Panc1 (cell line): ENCODE results near the gene TNFSF12. TPM values are rescaled to one million over a fixed set of nuclear protein-coding genes. Genes with fewer than 3 reads are reported as not detected.

Experiments used
- ATAC-seq: fragments of 200-7000 bp; cut with Tn5 transposase; 2 replicates; pipeline ENCODE4 v1.9.1; 2020; ENCODE audit warnings: mild to moderate bottlenecking, moderate library complexity
- BruUV-seq: library from RNA; stranded (reverse); fragments of 400-500 nt; replicated peaks from 2 replicates; lab custom pipeline; 2021; lab: Mats Ljungman, UMichigan
- CTCF ChIA-PET: fragments of 300-600 bp; sonication (Branson Sonifier 250); formaldehyde crosslinking; loops from one replicate; lab custom pipeline; 2022; ENCODE audit warnings: antibody characterized with exemption; lab: Charles Lee
- POLR2A ChIA-PET: fragments of 300-600 bp; sonication (Branson Sonifier 250); formaldehyde crosslinking; loops from one replicate; lab custom pipeline; 2022; ENCODE audit warnings: antibody characterized with exemption; lab: Charles Lee
- DNase-seq: peaks from one replicate; pipeline ENCODE4 v3.0.0-alpha.2; 2010; ENCODE audit warnings: low read depth, low spot score
- H3K27ac ChIP-seq: 2 replicates; pipeline ENCODE4 v1.5.1; 2011; ENCODE audit warnings: mild to moderate bottlenecking, low read length, inconsistent platforms
- H3K27me3 ChIP-seq: fragments of 200-500 bp; sonication (Bioruptor generic); 2 replicates; pipeline ENCODE4 v1.6.0; 2014; ENCODE audit warnings: low read length, inconsistent platforms; ENCODE audit not compliant: control insufficient read depth, insufficient read depth
- H3K36me3 ChIP-seq: fragments of 200-500 bp; sonication (Bioruptor generic); 2 replicates; pipeline ENCODE4 v1.5.1; 2014; ENCODE audit warnings: inconsistent platforms, mild to moderate bottlenecking, low read length, moderate library complexity; ENCODE audit not compliant: control insufficient read depth, insufficient read depth
- H3K4me1 ChIP-seq: 2 replicates; pipeline ENCODE4 v1.5.1; 2011; ENCODE audit warnings: inconsistent platforms, mild to moderate bottlenecking, low read length, moderate library complexity; ENCODE audit not compliant: control insufficient read depth, insufficient read depth
- H3K4me3 ChIP-seq, 2 experiments: 2 replicates each; pipeline ENCODE4 v1.5.1; 2011 to 2012; ENCODE audit warnings: low read depth in 2 of 2, low read length in 2 of 2, mild to moderate bottlenecking in 2 of 2, inconsistent platforms in 1 of 2, moderate library complexity in 1 of 2
- H3K9me3 ChIP-seq: fragments of 200-500 bp; sonication (Bioruptor generic); 2 replicates; pipeline ENCODE4 v1.5.1; 2014; ENCODE audit warnings: low read depth, mild to moderate bottlenecking, inconsistent platforms, low read length, moderate library complexity; ENCODE audit not compliant: control insufficient read depth, insufficient read depth
- POLR2AphosphoS5 ChIP-seq: IDR thresholded peaks from 2 replicates; pipeline ENCODE4 v1.6.1; 2012; ENCODE audit warnings: mild to moderate bottlenecking, low read depth, low read length, moderate library complexity
- SIN3A ChIP-seq: IDR thresholded peaks from 2 replicates; pipeline ENCODE4 v1.6.1; 2012; ENCODE audit warnings: low read depth, mild to moderate bottlenecking, low read length, moderate library complexity, borderline replicate concordance; ENCODE audit not compliant: insufficient read depth
- TCF7L2 ChIP-seq: IDR thresholded peaks from 2 replicates; pipeline ENCODE4 v1.6.1; 2011; ENCODE audit warnings: mild to moderate bottlenecking, low read depth, low read length, inconsistent platforms
- in situ Hi-C: cut with HindIII; loops from 2 replicates; pipeline ENCODE4 v1.10.0; 2016; ENCODE audit warnings: low sequenced_read_pairs, low pct_unique_long_range_greater_than_20kb
- intact Hi-C: fragments of 100-400 bp; cut with micrococcal nuclease; formaldehyde crosslinking; loops from one replicate; pipeline ENCODE4 v1.10.0; 2022; ENCODE audit not compliant: unreplicated experiment
- total RNA-seq: library from RNA; stranded (reverse); gene quantifications from one replicate; pipeline ENCODE4 v1.2.1, GENCODE V29; 2021; ENCODE audit not compliant: unreplicated experiment
- TF ChIP-seq, protein P1 (sequence below), 2 experiments: IDR thresholded peaks; 2 replicates each; pipeline ENCODE4 v1.6.1; 2011 to 2012; ENCODE audit warnings: low read depth in 2 of 2, control low read depth in 1 of 2, low read length in 1 of 2, mild to moderate bottlenecking in 1 of 2, moderate library complexity in 1 of 2; ENCODE audit not compliant: insufficient read depth in 1 of 2
- TF ChIP-seq, protein P2 (sequence below): fragments of 450-650 bp; IDR thresholded peaks from 2 replicates; pipeline ENCODE4 v1.5.1; 2017; ENCODE audit warnings: mild to moderate bottlenecking

The TNFSF12 gene
- total RNA-seq, 1 experiment from 2014 or later = 12.6 TPM

DNA sequence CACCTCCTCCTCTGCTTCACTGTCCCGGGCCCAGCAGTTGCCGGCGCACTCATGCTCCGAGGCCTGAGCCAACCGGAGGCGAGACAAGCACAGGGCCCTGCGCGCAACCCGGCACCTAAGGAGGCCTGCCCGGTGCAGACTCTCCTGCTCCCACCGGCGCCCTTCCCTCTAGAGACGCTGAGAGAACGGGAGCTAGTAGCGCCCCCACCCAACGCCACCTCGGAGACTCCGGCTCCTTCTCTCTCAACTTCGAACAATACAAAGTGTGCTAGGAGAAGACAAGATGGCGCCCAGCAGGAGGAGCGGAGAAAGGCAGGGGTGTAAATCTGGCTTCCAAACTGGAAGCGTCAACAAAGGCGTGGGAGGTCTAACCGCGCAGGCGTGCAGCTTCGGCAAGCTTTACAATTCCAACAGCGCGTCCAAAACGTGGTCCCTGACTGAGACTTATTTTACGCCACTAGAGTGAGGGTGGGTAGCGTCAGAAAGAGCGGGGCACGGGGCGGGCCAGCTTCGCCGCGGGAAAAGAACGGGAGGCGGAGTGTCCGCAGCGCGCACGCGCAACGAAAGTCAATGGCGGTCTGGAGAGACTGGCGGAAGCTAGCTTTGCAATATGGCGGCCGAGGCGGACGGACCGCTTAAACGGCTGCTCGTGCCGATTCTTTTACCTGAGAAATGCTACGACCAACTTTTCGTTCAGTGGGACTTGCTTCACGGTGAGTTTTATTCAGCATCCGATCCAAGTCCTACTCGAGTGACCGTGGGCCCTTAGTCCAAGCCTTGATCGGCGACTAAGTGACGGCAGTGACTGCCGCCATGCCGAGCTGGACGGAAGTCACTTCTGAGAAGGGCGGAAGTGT is 34.6 kb downstream of the TNFSF12 start, which contains the start of gene MPDU1:
Gene MPDU1, plus strand, starts transcription at position 600 of the 857 bp plus-strand sequence. Its CDS starts 11 bp downstream, at position 611.
- Histone ChIP-seq H3K4me3 (peak within 1 kb of the TSS; percentile 65 to 66), H3K27me3 (no peaks in the 10 kb centered on the region), H3K4me1 (peaks cover 39% of the 10 kb centered on the region), H3K9me3 (no peaks in the 10 kb centered on the region), H3K36me3 (no peaks in the 10 kb centered on the region; the same call in 1 of the 2 replicates), H3K27ac (peak within 1 kb of the TSS; percentile 100)
- intact Hi-C loops (no loop called here), in situ Hi-C loops (no loop called here)
- BruUV-seq = TSS peak; percentile 88
- CTCF ChIA-PET = no interaction called here
- peak; percentile 72 for ATAC-seq
- TF ChIP-seq, protein P1, sequence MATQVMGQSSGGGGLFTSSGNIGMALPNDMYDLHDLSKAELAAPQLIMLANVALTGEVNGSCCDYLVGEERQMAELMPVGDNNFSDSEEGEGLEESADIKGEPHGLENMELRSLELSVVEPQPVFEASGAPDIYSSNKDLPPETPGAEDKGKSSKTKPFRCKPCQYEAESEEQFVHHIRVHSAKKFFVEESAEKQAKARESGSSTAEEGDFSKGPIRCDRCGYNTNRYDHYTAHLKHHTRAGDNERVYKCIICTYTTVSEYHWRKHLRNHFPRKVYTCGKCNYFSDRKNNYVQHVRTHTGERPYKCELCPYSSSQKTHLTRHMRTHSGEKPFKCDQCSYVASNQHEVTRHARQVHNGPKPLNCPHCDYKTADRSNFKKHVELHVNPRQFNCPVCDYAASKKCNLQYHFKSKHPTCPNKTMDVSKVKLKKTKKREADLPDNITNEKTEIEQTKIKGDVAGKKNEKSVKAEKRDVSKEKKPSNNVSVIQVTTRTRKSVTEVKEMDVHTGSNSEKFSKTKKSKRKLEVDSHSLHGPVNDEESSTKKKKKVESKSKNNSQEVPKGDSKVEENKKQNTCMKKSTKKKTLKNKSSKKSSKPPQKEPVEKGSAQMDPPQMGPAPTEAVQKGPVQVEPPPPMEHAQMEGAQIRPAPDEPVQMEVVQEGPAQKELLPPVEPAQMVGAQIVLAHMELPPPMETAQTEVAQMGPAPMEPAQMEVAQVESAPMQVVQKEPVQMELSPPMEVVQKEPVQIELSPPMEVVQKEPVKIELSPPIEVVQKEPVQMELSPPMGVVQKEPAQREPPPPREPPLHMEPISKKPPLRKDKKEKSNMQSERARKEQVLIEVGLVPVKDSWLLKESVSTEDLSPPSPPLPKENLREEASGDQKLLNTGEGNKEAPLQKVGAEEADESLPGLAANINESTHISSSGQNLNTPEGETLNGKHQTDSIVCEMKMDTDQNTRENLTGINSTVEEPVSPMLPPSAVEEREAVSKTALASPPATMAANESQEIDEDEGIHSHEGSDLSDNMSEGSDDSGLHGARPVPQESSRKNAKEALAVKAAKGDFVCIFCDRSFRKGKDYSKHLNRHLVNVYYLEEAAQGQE (IDR thresholded peaks at IDR 0.05; ENCODE audit: insufficient read depth in 1 of 2, low read depth in 2 of 2, low read length in 1 of 2) = no peak; a peak in 2 of 4 replicates
- peak; percentile 79 for TF ChIP-seq POLR2AphosphoS5
- TF ChIP-seq, protein P2, sequence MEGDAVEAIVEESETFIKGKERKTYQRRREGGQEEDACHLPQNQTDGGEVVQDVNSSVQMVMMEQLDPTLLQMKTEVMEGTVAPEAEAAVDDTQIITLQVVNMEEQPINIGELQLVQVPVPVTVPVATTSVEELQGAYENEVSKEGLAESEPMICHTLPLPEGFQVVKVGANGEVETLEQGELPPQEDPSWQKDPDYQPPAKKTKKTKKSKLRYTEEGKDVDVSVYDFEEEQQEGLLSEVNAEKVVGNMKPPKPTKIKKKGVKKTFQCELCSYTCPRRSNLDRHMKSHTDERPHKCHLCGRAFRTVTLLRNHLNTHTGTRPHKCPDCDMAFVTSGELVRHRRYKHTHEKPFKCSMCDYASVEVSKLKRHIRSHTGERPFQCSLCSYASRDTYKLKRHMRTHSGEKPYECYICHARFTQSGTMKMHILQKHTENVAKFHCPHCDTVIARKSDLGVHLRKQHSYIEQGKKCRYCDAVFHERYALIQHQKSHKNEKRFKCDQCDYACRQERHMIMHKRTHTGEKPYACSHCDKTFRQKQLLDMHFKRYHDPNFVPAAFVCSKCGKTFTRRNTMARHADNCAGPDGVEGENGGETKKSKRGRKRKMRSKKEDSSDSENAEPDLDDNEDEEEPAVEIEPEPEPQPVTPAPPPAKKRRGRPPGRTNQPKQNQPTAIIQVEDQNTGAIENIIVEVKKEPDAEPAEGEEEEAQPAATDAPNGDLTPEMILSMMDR = no peak
- TF ChIP-seq TCF7L2 = peak; percentile 40
- peak; percentile 81; the same call in 1 of the 2 replicates for TF ChIP-seq SIN3A
- DNase-seq = peak; percentile 92
- POLR2A ChIA-PET = interaction anchor here (0.6 to 1.1 kb wide), 2 partner anchors 67 to 104 kb away, joined by 4 to 7 read pairs; partner anchors contain the start of gene TP53

DNA sequence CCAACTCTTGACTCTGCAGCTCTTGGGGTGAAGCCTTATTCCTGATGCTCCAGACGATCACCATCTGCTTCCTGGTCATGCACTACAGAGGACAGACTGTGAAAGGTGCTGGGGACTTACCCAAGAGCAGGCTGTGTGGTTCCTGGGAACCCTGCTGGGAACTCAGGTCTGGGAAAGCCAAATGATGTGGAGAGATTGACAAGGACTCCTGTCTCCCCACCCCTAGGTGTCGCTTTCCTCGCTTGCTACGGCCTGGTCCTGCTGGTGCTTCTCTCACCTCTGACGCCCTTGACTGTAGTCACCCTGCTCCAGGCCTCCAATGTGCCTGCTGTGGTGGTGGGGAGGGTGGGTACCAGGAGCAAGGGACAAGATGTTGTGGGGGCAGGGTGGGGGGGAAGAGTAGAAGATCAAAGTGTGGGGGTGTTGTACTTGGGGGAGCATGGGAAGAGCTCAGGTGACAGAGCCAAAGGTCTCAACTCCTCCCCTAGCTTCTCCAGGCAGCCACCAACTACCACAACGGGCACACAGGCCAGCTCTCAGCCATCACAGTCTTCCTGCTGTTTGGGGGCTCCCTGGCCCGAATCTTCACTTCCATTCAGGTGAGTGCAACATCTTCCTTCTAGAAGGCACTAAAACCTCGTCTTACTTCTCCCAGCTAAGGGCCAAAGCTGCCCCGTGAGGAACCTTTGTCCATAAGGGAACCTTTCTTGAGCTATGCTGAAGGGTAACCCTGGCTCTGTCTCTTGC is 38.0 kb downstream of the TNFSF12 start:
- H3K4me1 ChIP-seq = peaks cover 28% of the 10 kb centered on the region
- CTCF ChIA-PET = interaction anchor here (1.2 kb wide), 1 partner anchor 101 kb away, joined by 7 read pairs; the partner anchor contains the start of genes TP53 and WRAP53
- TF ChIP-seq SIN3A (no peak), POLR2AphosphoS5 (no peak)
- TF ChIP-seq, protein P2 = peak; percentile 85
- POLR2A ChIA-PET = no interaction called here
- no peaks in the 10 kb centered on the region for H3K27me3 ChIP-seq
- ATAC-seq = peak; percentile 43
- H3K9me3 ChIP-seq = no peaks in the 10 kb centered on the region
- no peak overlapping the region for H3K4me3 ChIP-seq
- H3K27ac ChIP-seq = 0 out of 2 replicates have a peak overlapping the region, but pooled peaks have one; percentile 2
- in situ Hi-C loops (no loop called here), intact Hi-C loops (loop anchor here (2.0 kb wide), 1 partner anchor 100 kb away; the partner anchor contains the start of gene TP53)
- DNase-seq = no peak
- BruUV-seq = no TSS peak
- H3K36me3 ChIP-seq = peaks cover 5% of the 10 kb centered on the region
